IMR-90 (cell line): Measurements from ENCODE around the gene AP3M1. TPM values are rescaled to one million over a fixed set of nuclear protein-coding genes. Genes with fewer than 3 reads are reported as not detected.

ENCODE experiments used
- ATAC-seq: fragments of 200-7000 bp; cut with Tn5 transposase; 2 replicates; pipeline ENCODE4 v1.9.1; 2020; ENCODE audit warnings: low read depth, mild to moderate bottlenecking, moderate library complexity
- BruUV-seq: library from RNA; stranded (reverse); fragments of 400-500 nt; replicated peaks from 2 replicates; lab custom pipeline; 2021; lab: Mats Ljungman, UMichigan
- CTCF ChIA-PET: fragments of 300-600 bp; formaldehyde crosslinking; extraction: SDS; loops from one replicate; lab custom pipeline; 2021; ENCODE audit warnings: antibody characterized with exemption; lab: Yijun Ruan, JAX
- POLR2A ChIA-PET: fragments of 300-600 bp; sonication (Branson Sonifier 250); formaldehyde crosslinking; loops from one replicate; lab custom pipeline; 2022; ENCODE audit warnings: antibody characterized with exemption; ENCODE audit not compliant: unreplicated experiment; lab: Charles Lee
- DNase-seq: peaks from one replicate; pipeline ENCODE4 v3.0.0; 2013
- H2AFZ ChIP-seq: replicated peaks from 2 replicates; pipeline ENCODE3; 2013; ENCODE audit warnings: low read length, mild to moderate bottlenecking; ENCODE audit not compliant: poor library complexity
- H2AK5ac ChIP-seq: 2 replicates; pipeline ENCODE4 v1.6.1; 2013; ENCODE audit warnings: low read depth, low read length, inconsistent platforms
- H2AK9ac ChIP-seq: replicated peaks from 2 replicates; pipeline ENCODE3; 2013; ENCODE audit warnings: mild to moderate bottlenecking, low read depth, low read length, moderate library complexity; ENCODE audit not compliant: poor library complexity
- H2BK120ac ChIP-seq: 2 replicates; pipeline ENCODE4 v1.6.1; 2013; ENCODE audit warnings: low read depth, low read length, inconsistent platforms
- H2BK15ac ChIP-seq: 3 replicates; pipeline ENCODE4 v1.6.1; 2013; ENCODE audit warnings: low read depth, low read length, inconsistent platforms
- H2BK20ac ChIP-seq: 2 replicates; pipeline ENCODE4 v1.6.1; 2013; ENCODE audit warnings: low read depth, mild to moderate bottlenecking, inconsistent platforms, low read length, moderate library complexity
- H2BK5ac ChIP-seq: 2 replicates; pipeline ENCODE4 v1.6.1; 2013; ENCODE audit warnings: mild to moderate bottlenecking, low read depth, low read length, inconsistent platforms; ENCODE audit not compliant: poor library complexity, severe bottlenecking
- H3K14ac ChIP-seq: replicated peaks from 2 replicates; pipeline ENCODE4 v1.6.1; 2013; ENCODE audit warnings: low read depth, low read length, inconsistent platforms
- H3K18ac ChIP-seq: 2 replicates; pipeline ENCODE4 v1.6.1; 2013; ENCODE audit warnings: low read depth, low read length, control low read depth
- H3K23ac ChIP-seq: 2 replicates; pipeline ENCODE4 v1.6.1; 2013; ENCODE audit warnings: low read depth, low read length, inconsistent platforms
- H3K27ac ChIP-seq: 2 replicates; pipeline ENCODE4 v1.5.1; 2013; ENCODE audit warnings: mild to moderate bottlenecking, control low read depth, low read length; ENCODE audit not compliant: insufficient read depth
- H3K27me3 ChIP-seq: 2 replicates; pipeline ENCODE4 v1.6.1; 2013; ENCODE audit warnings: low read length; ENCODE audit not compliant: control insufficient read depth, insufficient read depth
- H3K36me3 ChIP-seq: 2 replicates; pipeline ENCODE4 v1.6.1; 2013; ENCODE audit warnings: low read length, mixed read lengths; ENCODE audit not compliant: control insufficient read depth, insufficient read depth
- H3K4ac ChIP-seq: 2 replicates; pipeline ENCODE4 v1.6.1; 2013; ENCODE audit warnings: low read depth, low read length, inconsistent platforms
- H3K4me1 ChIP-seq: 2 replicates; pipeline ENCODE4 v1.6.1; 2013; ENCODE audit warnings: low read length, mixed read lengths; ENCODE audit not compliant: control insufficient read depth, insufficient read depth
- H3K4me2 ChIP-seq: 2 replicates; pipeline ENCODE4 v1.6.1; 2013; ENCODE audit warnings: low read depth, mild to moderate bottlenecking, control low read depth, low read length, moderate library complexity
- H3K4me3 ChIP-seq: 2 replicates; pipeline ENCODE4 v1.5.1; 2013; ENCODE audit warnings: low read depth, mild to moderate bottlenecking, control low read depth, low read length, moderate library complexity; ENCODE audit not compliant: insufficient read depth
- H3K56ac ChIP-seq: 2 replicates; pipeline ENCODE4 v1.6.1; 2013; ENCODE audit warnings: low read length, inconsistent platforms; ENCODE audit not compliant: insufficient read depth; ENCODE audit errors: extremely low read depth
- H3K79me1 ChIP-seq, 2 experiments: 2 replicates each; pipeline ENCODE4 v1.6.1; 2013; ENCODE audit warnings: low read length in 2 of 2, inconsistent platforms in 1 of 2, low read depth in 1 of 2
- H3K9ac ChIP-seq: 2 replicates; pipeline ENCODE4 v1.6.1; 2013; ENCODE audit warnings: low read depth, low read length, control low read depth
- H3K9me1 ChIP-seq: 2 replicates; pipeline ENCODE4 v1.6.1; 2013; ENCODE audit warnings: low read length, inconsistent platforms; ENCODE audit not compliant: insufficient read depth
- H3K9me3 ChIP-seq: 2 replicates; pipeline ENCODE4 v1.6.1; 2013; ENCODE audit warnings: low read length; ENCODE audit not compliant: control insufficient read depth, insufficient read depth
- H4K20me1 ChIP-seq: 2 replicates; pipeline ENCODE4 v1.6.1; 2013; ENCODE audit warnings: low read length, inconsistent platforms; ENCODE audit not compliant: insufficient read depth
- H4K5ac ChIP-seq: 2 replicates; pipeline ENCODE4 v1.6.1; 2013; ENCODE audit warnings: mild to moderate bottlenecking, low read depth, low read length, control low read depth
- H4K8ac ChIP-seq, 2 experiments: 2 replicates each; pipeline ENCODE4 v1.6.1; 2013; ENCODE audit warnings: low read depth in 2 of 2, low read length in 2 of 2, control low read depth in 1 of 2, inconsistent platforms in 1 of 2
- H4K91ac ChIP-seq: 2 replicates; pipeline ENCODE4 v1.6.1; 2013; ENCODE audit warnings: low read depth, low read length, inconsistent platforms; ENCODE audit not compliant: insufficient read depth
- BHLHE40 ChIP-seq: fragments of 150-350 bp; IDR thresholded peaks from 2 replicates; pipeline ENCODE4 v1.6.1; 2016; ENCODE audit warnings: mild to moderate bottlenecking, low read depth, low read length
- CHD1 ChIP-seq: IDR thresholded peaks from 2 replicates; pipeline ENCODE4 v1.6.1; 2012; ENCODE audit warnings: low read depth, low read length, improper control_type of control experiment
- CTCF ChIP-seq: conservative IDR thresholded peaks from 2 replicates; pipeline ENCODE4 v1.5.1; 2012; ENCODE audit warnings: mild to moderate bottlenecking, low read depth, low read length, improper control_type of control experiment
- MAFK ChIP-seq: IDR thresholded peaks from 2 replicates; pipeline ENCODE4 v1.6.1; 2012; ENCODE audit warnings: low read depth, low read length, improper control_type of control experiment
- MAZ ChIP-seq: IDR thresholded peaks from 2 replicates; pipeline ENCODE4 v1.6.1; 2012; ENCODE audit warnings: low read depth, mild to moderate bottlenecking, low read length, improper control_type of control experiment, moderate library complexity, borderline replicate concordance
- MXI1 ChIP-seq: IDR thresholded peaks from 2 replicates; pipeline ENCODE4 v1.6.1; 2012; ENCODE audit warnings: low read depth, mild to moderate bottlenecking, low read length, moderate library complexity, borderline replicate concordance
- NFE2L2 ChIP-seq: fragments of 150-350 bp; IDR thresholded peaks from 2 replicates; pipeline ENCODE4 v1.6.1; 2016; ENCODE audit warnings: low read depth, mild to moderate bottlenecking, low read length
- POLR2A ChIP-seq: IDR thresholded peaks from 2 replicates; pipeline ENCODE4 v1.6.1; 2012; ENCODE audit warnings: mild to moderate bottlenecking, low read depth, low read length
- RAD21 ChIP-seq: IDR thresholded peaks from 2 replicates; pipeline ENCODE4 v1.6.1; 2012; ENCODE audit warnings: low read length, improper control_type of control experiment
- SMC3 ChIP-seq: fragments of 150-350 bp; IDR thresholded peaks from 2 replicates; pipeline ENCODE4 v1.6.1; 2016; ENCODE audit warnings: low read depth, mild to moderate bottlenecking, antibody characterized with exemption, low read length, moderate library complexity
- USF2 ChIP-seq: fragments of 150-350 bp; IDR thresholded peaks from 2 replicates; pipeline ENCODE4 v1.6.1; 2017; ENCODE audit warnings: mild to moderate bottlenecking, antibody characterized with exemption, low read length, low read depth
- WGBS, 2 experiments: methylation state at CpG; one replicate each; pipeline versions ENCODE4 v1.1.5 to v1.1.7; 2013; ENCODE audit warnings: missing lambda C conversion rate in 2 of 2; ENCODE audit not compliant: insufficient read length in 1 of 2; ENCODE audit errors: extremely low coverage in 2 of 2; 5-methylcytosine and 5-hydroxymethylcytosine counted together
- dilution Hi-C: fragments of 300-500 bp; cut with HindIII; formaldehyde crosslinking; loops from one replicate; pipeline ENCODE4 v1.14.3; 2018; ENCODE audit warnings: low sequenced_read_pairs; ENCODE audit not compliant: unreplicated experiment
- in situ Hi-C: fragments of 300-500 bp; cut with MboI; formaldehyde crosslinking; loops from 3 replicates; pipeline ENCODE4 v1.14.3; 2019; ENCODE audit warnings: low sequenced_read_pairs, inconsistent platforms, mixed read lengths
- intact Hi-C: fragments of 100-400 bp; cut with micrococcal nuclease; formaldehyde crosslinking; loops from 2 replicates; pipeline ENCODE4 v1.10.0; 2022
- polyA plus RNA-seq, 3 experiments: library from polyadenylated mRNA; depleted of rRNA; stranded (reverse); fragments of >200 nt; gene quantifications; 2 replicates each; pipeline ENCODE4 v1.2.3, GENCODE V29; 2012; ENCODE audit warnings: low replicate concordance in 1 of 3
- total RNA-seq: library from RNA; depleted of rRNA; stranded (reverse); fragments of >200 nt; gene quantifications from 2 replicates; pipeline ENCODE4 v1.2.3, GENCODE V29; 2012

The AP3M1 gene
- total and polyA plus RNA-seq, 2 of the 4 experiments (the other 2 are of a cell fraction), result 26.6 to 46.4 TPM

- H4K20me1 ChIP-seq, result peaks cover 23% of the 10 kb centered on the region
- ATAC-seq (no peak), DNase-seq (no peak)
- no peak for TF ChIP-seq SMC3
- TF ChIP-seq USF2, result no peak
- no peak for TF ChIP-seq NFE2L2
- TF ChIP-seq MXI1, result no peak
- TF ChIP-seq POLR2A, result no peak
- no peak for TF ChIP-seq CHD1
- no peak for TF ChIP-seq CTCF
- TF ChIP-seq MAFK, result no peak
- no peak for TF ChIP-seq BHLHE40
- no peak for TF ChIP-seq RAD21
- no peak for TF ChIP-seq MAZ
- WGBS, 2 experiments, result 72% methylated on average over 3 of the region's 3 CpGs; no CpG with 5 or more reads in 1 of the 2 experiments
- no peak overlapping the region for H2AK5ac ChIP-seq
- H4K5ac ChIP-seq, result no peak overlapping the region; the same call in 1 of the 2 replicates
- dilution Hi-C loops (no loop called here), in situ Hi-C loops (no loop called here), intact Hi-C loops (no loop called here)
- no peaks in the 10 kb centered on the region for H3K27me3 ChIP-seq
- no peak overlapping the region for H2BK120ac ChIP-seq
- no peak overlapping the region for H3K9ac ChIP-seq
- no peak overlapping the region for H3K4ac ChIP-seq
- H2AK9ac ChIP-seq, result no peak overlapping the region
- no peak overlapping the region for H4K8ac ChIP-seq
- no peak overlapping the region for H2AFZ ChIP-seq
- peak overlapping the region; percentile 8 for H2BK5ac ChIP-seq
- peaks cover 77% of the 10 kb centered on the region for H3K36me3 ChIP-seq
- CTCF ChIA-PET, result interaction anchor here (1.4 to 1.5 kb wide), 2 partner anchors 19 to 213 kb away, joined by 3 to 4 read pairs; no protein-coding TSS in a partner anchor
- no peaks in the 10 kb centered on the region for H3K9me3 ChIP-seq
- BruUV-seq, result no TSS peak
- no peak overlapping the region for H2BK15ac ChIP-seq
- H4K91ac ChIP-seq, result no peak overlapping the region
- H3K56ac ChIP-seq, result no peak overlapping the region
- no peak overlapping the region for H3K27ac ChIP-seq
- H3K4me1 ChIP-seq, result peaks cover 2% of the 10 kb centered on the region; the same call in 1 of the 2 replicates
- H3K23ac ChIP-seq, result no peak overlapping the region
- POLR2A ChIA-PET, result no interaction called here
- H3K4me3 ChIP-seq, result no peak overlapping the region
- peaks cover 40 to 67% of the 10 kb centered on the region in 2 experiments for H3K79me1 ChIP-seq
- no peak overlapping the region for H3K4me2 ChIP-seq
- H3K14ac ChIP-seq, result no peak overlapping the region
- no peak overlapping the region for H2BK20ac ChIP-seq
- H3K9me1 ChIP-seq, result peaks cover 13% of the 10 kb centered on the region
- no peak overlapping the region for H3K18ac ChIP-seq
These were observed 51.2 kb downstream of the AP3M1 start for GRCh38 chr10:74099420-74099819.
